HFF-Myc (cell line): Measurements from ENCODE around the gene ZNF423.

Experiments used
- DNase-seq: peaks from one replicate; pipeline ENCODE4 v3.0.0-alpha.2; 2011; ENCODE audit warnings: low read depth; ENCODE audit errors: extremely low read depth
- H3K4me3 ChIP-seq: replicated peaks from 2 replicates; pipeline ENCODE4 v1.5.1; 2011; ENCODE audit warnings: low read depth, mild to moderate bottlenecking, control low read depth, low read length
- CTCF ChIP-seq: IDR thresholded peaks from 2 replicates; pipeline ENCODE4 v1.5.1; 2012; ENCODE audit warnings: mild to moderate bottlenecking, low read depth, low read length, control low read depth; ENCODE audit errors: missing control alignments

Gene ZNF423

GRCh38 chr16:49533422-49533821, 322.5 kb downstream of the ZNF423 start:
- TF ChIP-seq CTCF: no peak
- H3K4me3 ChIP-seq: no peak overlapping the region
- no peak for DNase-seq

- TF ChIP-seq CTCF: no peak
- H3K4me3 ChIP-seq: no peak overlapping the region
- DNase-seq: no peak
These were observed 323.0 kb downstream of the ZNF423 start for GRCh38 chr16:49532873-49533272.

GRCh38 chr16:49531931-49532840, 323.7 kb downstream of the ZNF423 start:
- no peak overlapping the region for H3K4me3 ChIP-seq
- DNase-seq: no peak

GRCh38 chr16:49531425-49531824, 324.5 kb downstream of the ZNF423 start:
- no peak for DNase-seq
- no peak for TF ChIP-seq CTCF
- H3K4me3 ChIP-seq: no peak overlapping the region

More at GRCh38 chr16:49531931-49532840, 323.7 kb downstream of the ZNF423 start:
- no peak for TF ChIP-seq CTCF

GRCh38 chr16:49530427-49530970, 325.4 kb downstream of the ZNF423 start:
- no peak for DNase-seq
- TF ChIP-seq CTCF: no peak
- H3K4me3 ChIP-seq: no peak overlapping the region

GRCh38 chr16:49529411-49530045, 326.4 kb downstream of the ZNF423 start:
- no peak overlapping the region for H3K4me3 ChIP-seq
- no peak for TF ChIP-seq CTCF
- no peak for DNase-seq
